Karpas-422 (cell line): ENCODE results near the gene EEF1E1. TPM values are rescaled to one million over a fixed set of nuclear protein-coding genes. Genes with fewer than 3 reads are reported as not detected.
"Not testable (repeated sequence)": the region's sequence is repeated elsewhere in the genome, so short reads cannot be mapped to it uniquely, and the experiment has no call there.

Experiments used
- DNase-seq: peaks from one replicate; pipeline ENCODE4 v3.0.0-alpha.2; 2015
- H2AFZ ChIP-seq: fragments of 200-600 bp; sonication (generic); 2 replicates; pipeline ENCODE4 v1.6.1; 2014; ENCODE audit warnings: antibody characterized with exemption, low read length, mixed read lengths
- H3K27ac ChIP-seq: fragments of 200-600 bp; sonication (generic); 2 replicates; pipeline ENCODE4 v1.5.1; 2014; ENCODE audit warnings: mild to moderate bottlenecking, low read length, moderate library complexity
- H3K27me3 ChIP-seq: fragments of 200-600 bp; sonication (generic); 2 replicates; pipeline ENCODE4 v1.6.1; 2014; ENCODE audit warnings: low read length, mixed read lengths
- H3K36me3 ChIP-seq: fragments of 200-600 bp; sonication (generic); 2 replicates; pipeline ENCODE4 v1.6.1; 2014; ENCODE audit warnings: low read length, mixed read lengths; ENCODE audit not compliant: insufficient read depth
- H3K4me1 ChIP-seq: fragments of 200-600 bp; sonication (generic); 2 replicates; pipeline ENCODE4 v1.6.1; 2014; ENCODE audit warnings: mild to moderate bottlenecking, low read length, mixed read lengths
- H3K4me2 ChIP-seq: fragments of 200-600 bp; sonication (generic); 2 replicates; pipeline ENCODE4 v1.6.1; 2014; ENCODE audit warnings: low read length, low read depth, mild to moderate bottlenecking; ENCODE audit not compliant: poor library complexity, severe bottlenecking
- H3K4me3 ChIP-seq: fragments of 200-600 bp; sonication (generic); 2 replicates; pipeline ENCODE4 v1.5.1; 2014; ENCODE audit warnings: mild to moderate bottlenecking, antibody characterized with exemption, low read length, mixed read lengths
- H3K79me2 ChIP-seq: fragments of 200-600 bp; sonication (generic); 2 replicates; pipeline ENCODE4 v1.6.1; 2014; ENCODE audit warnings: mild to moderate bottlenecking, low read length, mixed read lengths
- H3K9ac ChIP-seq: fragments of 200-600 bp; sonication (generic); 2 replicates; pipeline ENCODE4 v1.6.0; 2014; ENCODE audit warnings: low read length
- H3K9me2 ChIP-seq: fragments of 200-600 bp; sonication (generic), shearing (Covaris generic); replicated peaks from 2 replicates; pipeline ENCODE4 v1.6.0; 2014; ENCODE audit warnings: mild to moderate bottlenecking, low read length, moderate library complexity; ENCODE audit not compliant: insufficient read depth
- H3K9me3 ChIP-seq: fragments of 300-700, 200-600 bp; sonication (generic); 2 replicates; pipeline ENCODE4 v1.6.1; 2014; ENCODE audit warnings: low read length, mixed read lengths
- H4K20me1 ChIP-seq: fragments of 200-600 bp; sonication (generic); 2 replicates; pipeline ENCODE4 v1.6.1; 2014; ENCODE audit warnings: mild to moderate bottlenecking, antibody characterized with exemption, low read length, low read depth; ENCODE audit not compliant: insufficient read depth
- total RNA-seq: library from RNA; depleted of rRNA; stranded (reverse); fragments of >200 nt; shearing (Covaris generic); gene quantifications from 2 replicates; pipeline ENCODE4 v1.2.3, GENCODE V29; 2014; ENCODE audit warnings: low replicate concordance; rRNA removed

Gene EEF1E1
- total RNA-seq, 1 experiment from 2014 or later = 74.9 TPM

GRCh38 chr6:8045769-8046168 lies 56.6 kb downstream of the EEF1E1 start:
- peaks cover 43% of the 10 kb centered on the region for H3K79me2 ChIP-seq
- H3K4me2 ChIP-seq, H3K4me3 ChIP-seq, H2AFZ ChIP-seq, H3K27me3 ChIP-seq, H3K9me3 ChIP-seq, DNase-seq, H3K36me3 ChIP-seq, H4K20me1 ChIP-seq, H3K27ac ChIP-seq, H3K4me1 ChIP-seq, H3K9ac ChIP-seq, H3K9me2 ChIP-seq: not testable (repeated sequence)

- Histone ChIP-seq H3K4me3 (no peak overlapping the region), H3K4me2 (no peak overlapping the region), H3K36me3 (peaks cover 26% of the 10 kb centered on the region), H3K4me1 (no peaks in the 10 kb centered on the region), H3K9ac (no peak overlapping the region), H3K79me2 (peaks cover 44% of the 10 kb centered on the region), H3K27me3 (no peaks in the 10 kb centered on the region), H4K20me1 (no peaks in the 10 kb centered on the region), H3K9me2 (no peaks in the 10 kb centered on the region), H3K27ac (no peak overlapping the region), H2AFZ (no peak overlapping the region), H3K9me3 (no peaks in the 10 kb centered on the region)
- no peak for DNase-seq
Observed at GRCh38 chr6:8043221-8043620, 59.1 kb downstream of the EEF1E1 start.

DNA sequence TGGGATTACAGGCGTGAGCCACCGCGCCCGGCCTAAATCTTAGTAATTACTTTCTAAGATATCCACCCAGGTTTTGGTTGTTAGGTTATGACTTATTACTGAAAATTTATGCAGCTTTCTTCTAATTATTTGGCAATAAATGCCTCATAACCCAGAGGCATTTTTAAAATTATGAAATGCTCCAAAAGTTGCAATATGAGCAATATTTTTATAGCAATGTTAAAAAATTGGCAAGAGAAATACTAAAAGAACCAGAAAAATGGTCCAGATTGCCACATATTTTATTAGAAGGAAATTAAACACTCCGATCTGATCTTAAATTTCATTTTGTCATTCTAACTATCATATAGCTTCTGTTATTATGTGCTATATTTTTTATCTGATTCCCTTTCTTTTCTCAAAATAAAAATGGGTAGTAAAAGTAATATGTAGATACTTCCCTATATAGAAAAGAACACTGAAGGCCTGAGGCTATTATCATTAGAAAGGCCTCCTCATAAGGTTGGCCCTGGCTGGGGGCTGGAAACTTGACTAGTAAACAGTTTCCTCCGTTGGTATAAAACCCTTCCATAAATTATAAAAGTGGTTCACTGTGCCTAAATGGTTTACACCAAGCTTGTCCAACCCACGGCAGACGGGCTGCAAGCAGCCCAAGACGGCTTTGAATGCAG lies 60.3 kb downstream of the EEF1E1 start:
- no peaks in the 10 kb centered on the region for H3K4me1 ChIP-seq
- no peak overlapping the region for H3K4me3 ChIP-seq
- no peaks in the 10 kb centered on the region for H3K9me3 ChIP-seq
- peaks cover 37% of the 10 kb centered on the region for H3K36me3 ChIP-seq
- H3K9ac ChIP-seq = no peak overlapping the region
- no peak overlapping the region for H3K27ac ChIP-seq
- DNase-seq = no peak
- H4K20me1 ChIP-seq = no peaks in the 10 kb centered on the region
- H3K79me2 ChIP-seq = peaks cover 44% of the 10 kb centered on the region
- no peaks in the 10 kb centered on the region for H3K9me2 ChIP-seq
- H2AFZ ChIP-seq = no peak overlapping the region
- H3K4me2 ChIP-seq = no peak overlapping the region
- no peaks in the 10 kb centered on the region for H3K27me3 ChIP-seq

DNA sequence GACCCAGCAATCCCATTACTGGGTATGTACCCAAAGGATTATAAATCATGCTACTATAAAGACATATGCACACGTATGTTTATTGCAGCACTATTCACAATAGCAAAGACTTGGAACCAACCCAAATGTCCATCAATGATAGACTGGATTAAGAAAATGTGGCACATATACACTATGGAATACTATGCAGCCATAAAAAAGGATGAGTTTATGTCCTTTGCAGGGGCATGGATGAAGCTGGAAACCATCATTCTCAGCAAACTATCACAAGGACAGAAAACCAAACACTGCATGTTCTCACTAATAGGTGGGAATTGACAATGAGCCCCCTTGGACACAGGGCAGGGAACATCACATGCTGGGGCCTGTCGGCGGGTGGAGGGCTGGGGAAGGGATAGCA lies 68.2 kb downstream of the EEF1E1 start:
- H3K27ac ChIP-seq, DNase-seq, H3K4me1 ChIP-seq, H3K9ac ChIP-seq, H3K4me2 ChIP-seq, H3K27me3 ChIP-seq, H3K9me2 ChIP-seq, H4K20me1 ChIP-seq, H2AFZ ChIP-seq, H3K4me3 ChIP-seq, H3K9me3 ChIP-seq: not testable (repeated sequence)
- Histone ChIP-seq H3K79me2 (peaks cover 80% of the 10 kb centered on the region), H3K36me3 (peaks cover 30% of the 10 kb centered on the region)

GRCh38 chr6:8030920-8031319 lies 71.4 kb downstream of the EEF1E1 start:
- Histone ChIP-seq H3K9ac (no peak overlapping the region), H3K27ac (no peak overlapping the region), H3K9me2 (no peaks in the 10 kb centered on the region), H3K79me2 (peaks cover 77% of the 10 kb centered on the region), H3K4me2 (no peak overlapping the region), H3K36me3 (peaks cover 7% of the 10 kb centered on the region), H4K20me1 (no peaks in the 10 kb centered on the region), H2AFZ (no peak overlapping the region), H3K9me3 (no peaks in the 10 kb centered on the region), H3K4me1 (peaks cover 11% of the 10 kb centered on the region), H3K27me3 (no peaks in the 10 kb centered on the region), H3K4me3 (no peak overlapping the region)
- no peak for DNase-seq

Other genes with a start within 250 kb of the EEF1E1 start
- gene TXNDC5, start 191.8 kb downstream of the EEF1E1 start, total RNA-seq = 66.6 and 80.4 TPM in 2 replicates
- gene BLOC1S5, start 38.2 kb downstream of the EEF1E1 start, total RNA-seq = 21.0 and 24.9 TPM in 2 replicates